Right lobe of liver (tissue), 4 donors: ENCODE results near the gene PCYT1A.

ENCODE experiments used
- POLR2A ChIP-seq: fragments of 450-650 bp; IDR thresholded peaks from one replicate; pipeline ENCODE4 v1.6.1; 2017; ENCODE audit warnings: antibody characterized with exemption, mild to moderate bottlenecking
- TF ChIP-seq, protein P1 (sequence below), 4 donors: fragments of 200-600 bp in 3 of 4; fragments of 450-650 bp in 1 of 4; IDR thresholded peaks; one replicate each; pipeline versions ENCODE4 v1.5.1 to v1.8.0; 2016 to 2022; ENCODE audit warnings: antibody characterized with exemption in 4 of 4, mild to moderate bottlenecking in 2 of 4
- donor health status: DM: no; HTN: no; CAD: no.
- donor health status: DM: no; HTN: no; CAD: no.
- donor health status: DM: no; HTN: yes; CAD: no.

DNA sequence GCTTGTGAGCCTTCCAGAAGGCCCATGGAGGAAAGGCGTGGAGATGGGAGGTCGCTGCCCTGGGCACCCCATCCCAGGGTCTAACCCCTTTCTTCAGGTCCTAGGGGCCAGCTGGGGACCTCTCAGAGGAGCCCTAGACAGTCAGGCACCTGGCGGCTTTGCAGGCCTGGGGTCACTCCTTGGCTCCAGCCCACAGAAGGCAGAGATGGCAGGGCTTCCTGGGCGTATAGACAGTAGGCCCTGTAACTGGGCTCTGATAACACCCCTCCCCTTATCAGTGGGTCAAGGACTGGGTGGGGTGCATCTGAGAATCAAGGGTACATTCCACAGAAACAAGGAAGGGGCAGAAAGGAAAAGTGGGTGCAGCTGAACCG, 93.0 kb downstream of the PCYT1A start:
- TF ChIP-seq, protein P1, sequence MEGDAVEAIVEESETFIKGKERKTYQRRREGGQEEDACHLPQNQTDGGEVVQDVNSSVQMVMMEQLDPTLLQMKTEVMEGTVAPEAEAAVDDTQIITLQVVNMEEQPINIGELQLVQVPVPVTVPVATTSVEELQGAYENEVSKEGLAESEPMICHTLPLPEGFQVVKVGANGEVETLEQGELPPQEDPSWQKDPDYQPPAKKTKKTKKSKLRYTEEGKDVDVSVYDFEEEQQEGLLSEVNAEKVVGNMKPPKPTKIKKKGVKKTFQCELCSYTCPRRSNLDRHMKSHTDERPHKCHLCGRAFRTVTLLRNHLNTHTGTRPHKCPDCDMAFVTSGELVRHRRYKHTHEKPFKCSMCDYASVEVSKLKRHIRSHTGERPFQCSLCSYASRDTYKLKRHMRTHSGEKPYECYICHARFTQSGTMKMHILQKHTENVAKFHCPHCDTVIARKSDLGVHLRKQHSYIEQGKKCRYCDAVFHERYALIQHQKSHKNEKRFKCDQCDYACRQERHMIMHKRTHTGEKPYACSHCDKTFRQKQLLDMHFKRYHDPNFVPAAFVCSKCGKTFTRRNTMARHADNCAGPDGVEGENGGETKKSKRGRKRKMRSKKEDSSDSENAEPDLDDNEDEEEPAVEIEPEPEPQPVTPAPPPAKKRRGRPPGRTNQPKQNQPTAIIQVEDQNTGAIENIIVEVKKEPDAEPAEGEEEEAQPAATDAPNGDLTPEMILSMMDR (IDR thresholded peaks at IDR 0.05) = no peak
- TF ChIP-seq POLR2A = no peak
